ENCODE data around the gene EHD4. TPM values are rescaled to one million over a fixed set of nuclear protein-coding genes. Genes with fewer than 3 reads are reported as not detected.

EHD4 gene
- total RNA-seq, 2 donors from 2014 or later, result 57.6 to 79.9 TPM

GRCh38 chr15:41932101-41932500, 40.3 kb downstream of the EHD4 start:
- Mint-ChIP-seq H3K4me1 (peaks cover 44% of the 10 kb centered on the region), H3K27me3 (no peaks in the 10 kb centered on the region), H3K27ac (no peak overlapping the region), H3K36me3 (ENCODE audit: low read depth) (no peaks in the 10 kb centered on the region), H3K4me3 (peak overlapping the region; percentile 12)
- no peaks in the 10 kb centered on the region for H3K9me3 ChIP-seq (ENCODE audit: control insufficient read depth, low read length, poor library complexity, severe bottlenecking)
- DNase-seq (no peak), ATAC-seq (no peak)

GRCh38 chr15:41930867-41931222, 41.5 kb downstream of the EHD4 start:
- no peaks in the 10 kb centered on the region for H3K9me3 ChIP-seq (ENCODE audit: control insufficient read depth, low read length, poor library complexity, severe bottlenecking)
- Mint-ChIP-seq H3K36me3 (ENCODE audit: low read depth) (peaks cover 5% of the 10 kb centered on the region), H3K4me3 (no peak overlapping the region), H3K27ac (no peak overlapping the region), H3K27me3 (no peaks in the 10 kb centered on the region), H3K4me1 (peaks cover 44% of the 10 kb centered on the region)
- no peak for ATAC-seq
- DNase-seq, result no peak

DNA sequence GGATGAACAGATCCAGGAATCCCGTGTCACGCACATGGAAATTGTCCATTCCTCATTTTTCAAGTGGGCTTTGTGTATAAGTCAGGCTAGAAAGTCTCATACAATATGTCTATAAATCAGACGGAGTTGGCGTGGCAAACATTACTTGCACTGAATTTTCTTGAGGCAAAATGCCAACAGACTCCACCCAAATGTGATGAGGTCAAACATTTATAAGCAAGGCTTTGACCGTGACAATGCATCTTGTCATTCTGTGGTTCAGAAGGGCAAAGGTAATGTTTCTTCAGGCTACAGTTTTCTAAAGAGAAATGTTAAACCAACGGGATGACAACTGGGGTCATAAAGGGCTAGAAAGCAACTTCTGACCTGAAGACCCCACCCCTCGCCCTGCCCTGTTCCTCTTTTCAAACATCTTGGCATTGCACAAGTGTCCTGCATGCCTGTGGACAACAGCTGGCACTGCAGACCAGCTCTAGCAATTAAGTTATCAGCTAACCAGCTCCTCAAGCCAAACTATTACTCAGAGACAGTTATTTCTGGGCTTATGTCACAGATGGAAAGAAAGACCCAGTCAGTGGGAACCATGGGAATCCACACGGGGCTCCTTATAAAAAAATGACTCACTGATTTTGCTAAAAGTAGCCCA, 42.0 kb downstream of the EHD4 start:
- Mint-ChIP-seq H3K4me1 (peaks cover 44% of the 10 kb centered on the region), H3K27ac (no peak overlapping the region), H3K4me3 (no peak overlapping the region), H3K36me3 (ENCODE audit: low read depth) (peaks cover 5% of the 10 kb centered on the region), H3K27me3 (no peaks in the 10 kb centered on the region)
- ATAC-seq (no peak), DNase-seq (no peak)
- no peaks in the 10 kb centered on the region for H3K9me3 ChIP-seq (ENCODE audit: control insufficient read depth, low read length, poor library complexity, severe bottlenecking)

- peak overlapping the region; percentile 57 for H3K4me3 Mint-ChIP-seq
- H3K27ac Mint-ChIP-seq, result peak overlapping the region; percentile 82
- no peaks in the 10 kb centered on the region for H3K9me3 ChIP-seq (ENCODE audit: control insufficient read depth, low read length, poor library complexity, severe bottlenecking)
- ATAC-seq (peak; percentile 49), DNase-seq (no peak)
- peaks cover 5% of the 10 kb centered on the region for H3K36me3 Mint-ChIP-seq (ENCODE audit: low read depth)
- peaks cover 36% of the 10 kb centered on the region for H3K4me1 Mint-ChIP-seq
- no peaks in the 10 kb centered on the region for H3K27me3 Mint-ChIP-seq
These were observed 43.4 kb downstream of the EHD4 start for GRCh38 chr15:41928637-41929620.

GRCh38 chr15:41928100-41928499, 44.3 kb downstream of the EHD4 start:
- H3K36me3 Mint-ChIP-seq (ENCODE audit: low read depth), result peaks cover 5% of the 10 kb centered on the region
- ATAC-seq (no peak), DNase-seq (no peak)
- no peak overlapping the region for H3K4me3 Mint-ChIP-seq
- peaks cover 31% of the 10 kb centered on the region for H3K4me1 Mint-ChIP-seq
- H3K27ac Mint-ChIP-seq, result peak overlapping the region; percentile 82
- no peaks in the 10 kb centered on the region for H3K27me3 Mint-ChIP-seq
- H3K9me3 ChIP-seq (ENCODE audit: control insufficient read depth, low read length, poor library complexity, severe bottlenecking), result no peaks in the 10 kb centered on the region

- no peak overlapping the region for H3K27ac Mint-ChIP-seq
- H3K9me3 ChIP-seq (ENCODE audit: control insufficient read depth, low read length, poor library complexity, severe bottlenecking), result no peaks in the 10 kb centered on the region
- ATAC-seq, result no peak
- no peaks in the 10 kb centered on the region for H3K27me3 Mint-ChIP-seq
- H3K4me1 Mint-ChIP-seq, result peaks cover 33% of the 10 kb centered on the region
- H3K36me3 Mint-ChIP-seq (ENCODE audit: low read depth), result peaks cover 5% of the 10 kb centered on the region
- no peak for DNase-seq
- H3K4me3 Mint-ChIP-seq, result no peak overlapping the region
These were observed 44.8 kb downstream of the EHD4 start for GRCh38 chr15:41927536-41927935.

DNA sequence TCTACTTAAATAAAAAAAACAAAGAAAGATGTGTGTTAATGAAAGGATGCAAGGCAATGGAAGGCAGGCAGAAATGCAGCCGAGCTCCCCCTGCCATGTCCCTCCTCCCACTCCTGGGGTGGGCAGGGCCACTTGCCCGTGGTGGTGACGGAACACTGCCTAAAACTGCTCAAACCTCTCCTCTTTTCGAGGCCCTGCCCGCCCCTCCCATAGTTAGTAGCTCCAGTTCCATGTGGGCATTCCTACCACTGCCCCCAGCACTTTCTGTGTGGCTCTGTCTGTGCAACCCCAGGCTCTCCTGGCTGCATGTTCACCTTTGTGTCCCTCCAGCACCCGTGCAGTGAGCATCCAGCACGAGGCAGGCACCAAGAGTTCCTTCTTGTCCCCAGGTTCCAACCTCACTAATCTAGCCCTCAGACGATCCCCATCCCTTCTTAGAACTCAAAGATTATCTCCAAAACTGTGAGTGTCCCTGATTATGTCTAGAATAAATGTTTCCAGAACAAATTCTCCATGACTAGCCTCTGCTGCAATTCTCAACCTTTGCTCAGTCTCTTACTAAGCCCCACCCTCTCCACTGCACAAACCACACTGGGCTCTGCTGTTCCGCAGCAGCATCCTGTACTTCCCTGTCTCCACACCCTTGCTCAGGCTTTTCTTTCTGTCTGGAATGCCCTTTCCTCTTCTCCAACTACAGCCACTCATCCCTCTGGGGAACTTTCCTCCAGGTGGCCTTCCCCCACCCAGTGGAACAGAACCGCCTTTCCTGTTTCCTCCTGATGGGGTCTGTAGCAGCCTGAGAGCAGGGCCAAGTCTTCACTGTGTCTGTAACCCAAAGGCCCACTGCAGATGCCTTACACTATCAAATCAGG, 45.9 kb downstream of the EHD4 start:
- H3K4me1 Mint-ChIP-seq, result peaks cover 37% of the 10 kb centered on the region
- peaks cover 5% of the 10 kb centered on the region for H3K36me3 Mint-ChIP-seq (ENCODE audit: low read depth)
- no peaks in the 10 kb centered on the region for H3K9me3 ChIP-seq (ENCODE audit: control insufficient read depth, low read length, poor library complexity, severe bottlenecking)
- no peak for DNase-seq
- H3K27ac Mint-ChIP-seq, result peak overlapping the region; percentile 94
- peak overlapping the region; percentile 79 for H3K4me3 Mint-ChIP-seq
- H3K27me3 Mint-ChIP-seq, result no peaks in the 10 kb centered on the region
- ATAC-seq, result peak; percentile 61

- no peak for ATAC-seq
- no peaks in the 10 kb centered on the region for H3K27me3 Mint-ChIP-seq
- H3K27ac Mint-ChIP-seq, result peak overlapping the region; percentile 94
- peaks cover 43% of the 10 kb centered on the region for H3K4me1 Mint-ChIP-seq
- no peaks in the 10 kb centered on the region for H3K9me3 ChIP-seq (ENCODE audit: control insufficient read depth, low read length, poor library complexity, severe bottlenecking)
- peaks cover 5% of the 10 kb centered on the region for H3K36me3 Mint-ChIP-seq (ENCODE audit: low read depth)
- DNase-seq, result no peak
- H3K4me3 Mint-ChIP-seq, result no peak overlapping the region
These were observed 47.2 kb downstream of the EHD4 start for GRCh38 chr15:41925086-41925608.

DNA sequence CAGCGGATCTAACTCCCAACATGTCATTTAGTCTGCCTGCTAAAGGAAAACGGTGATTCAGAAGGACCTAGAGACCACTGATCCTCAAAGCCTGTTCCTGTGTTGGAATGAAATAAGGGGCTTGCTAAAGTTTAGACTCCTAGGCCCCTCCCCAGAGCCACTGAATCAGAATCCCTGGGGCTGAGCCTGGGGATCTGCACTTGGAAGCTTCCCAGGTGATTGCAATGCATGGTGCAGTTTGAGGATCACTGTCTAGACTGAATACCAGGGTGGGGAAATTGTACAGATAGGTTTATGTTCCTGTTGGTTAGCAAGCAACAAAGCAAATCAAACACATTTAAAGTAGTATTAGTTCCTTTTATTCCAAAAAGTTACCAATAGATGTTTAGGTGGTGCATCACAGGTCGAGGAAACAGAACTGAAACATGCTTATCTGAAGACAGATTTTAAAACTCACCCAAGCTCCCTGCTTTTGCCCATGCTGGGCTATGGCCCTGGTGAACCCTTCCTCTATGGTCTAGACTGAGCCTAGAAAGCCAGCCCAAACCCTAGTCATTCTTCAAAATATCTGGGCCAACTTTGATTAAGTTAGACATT, 48.9 kb downstream of the EHD4 start:
- Mint-ChIP-seq H3K36me3 (ENCODE audit: low read depth) (peaks cover 7% of the 10 kb centered on the region), H3K4me1 (peaks cover 42% of the 10 kb centered on the region), H3K27ac (peak overlapping the region; percentile 69), H3K27me3 (no peaks in the 10 kb centered on the region), H3K4me3 (no peak overlapping the region)
- DNase-seq, result no peak
- no peak for ATAC-seq
- no peaks in the 10 kb centered on the region for H3K9me3 ChIP-seq (ENCODE audit: control insufficient read depth, low read length, poor library complexity, severe bottlenecking)

DNA sequence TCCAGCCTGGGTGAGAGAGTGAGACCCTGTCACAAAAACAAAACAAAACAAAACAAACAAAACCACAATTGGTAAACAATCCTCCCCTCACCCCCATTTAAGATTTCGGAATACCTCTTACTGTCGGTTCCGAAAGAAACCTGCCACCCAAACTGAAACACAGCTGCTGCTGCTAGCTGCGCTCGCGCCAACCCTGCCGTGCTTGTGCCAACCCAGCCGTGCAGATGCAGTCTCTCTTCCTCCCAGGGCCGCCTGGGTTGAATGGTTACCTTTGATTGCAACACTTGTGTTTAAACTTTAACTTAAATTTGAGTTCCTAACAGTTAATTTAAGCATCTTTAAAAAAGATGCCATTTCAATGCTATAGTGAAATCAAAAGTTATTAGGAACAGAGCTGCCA, 50.0 kb downstream of the EHD4 start:
- peak overlapping the region; percentile 69 for H3K27ac Mint-ChIP-seq

GRCh38 chr15:41921639-41922038, 50.7 kb downstream of the EHD4 start:
- H3K9me3 ChIP-seq (ENCODE audit: control insufficient read depth, low read length, poor library complexity, severe bottlenecking), result no peaks in the 10 kb centered on the region
- ATAC-seq (no peak), DNase-seq (no peak)
- Mint-ChIP-seq H3K27ac (peak overlapping the region; percentile 71), H3K36me3 (ENCODE audit: low read depth) (peaks cover 7% of the 10 kb centered on the region), H3K4me3 (peak overlapping the region; percentile 28), H3K27me3 (no peaks in the 10 kb centered on the region), H3K4me1 (peaks cover 34% of the 10 kb centered on the region)

More for the DNA sequence above, 50.0 kb downstream of the EHD4 start:
- no peaks in the 10 kb centered on the region for H3K27me3 Mint-ChIP-seq
- H3K4me1 Mint-ChIP-seq, result peaks cover 41% of the 10 kb centered on the region
- no peaks in the 10 kb centered on the region for H3K9me3 ChIP-seq (ENCODE audit: control insufficient read depth, low read length, poor library complexity, severe bottlenecking)
- no peak for DNase-seq
- H3K36me3 Mint-ChIP-seq (ENCODE audit: low read depth), result peaks cover 9% of the 10 kb centered on the region
- ATAC-seq, result no peak
- no peak overlapping the region for H3K4me3 Mint-ChIP-seq

DNA sequence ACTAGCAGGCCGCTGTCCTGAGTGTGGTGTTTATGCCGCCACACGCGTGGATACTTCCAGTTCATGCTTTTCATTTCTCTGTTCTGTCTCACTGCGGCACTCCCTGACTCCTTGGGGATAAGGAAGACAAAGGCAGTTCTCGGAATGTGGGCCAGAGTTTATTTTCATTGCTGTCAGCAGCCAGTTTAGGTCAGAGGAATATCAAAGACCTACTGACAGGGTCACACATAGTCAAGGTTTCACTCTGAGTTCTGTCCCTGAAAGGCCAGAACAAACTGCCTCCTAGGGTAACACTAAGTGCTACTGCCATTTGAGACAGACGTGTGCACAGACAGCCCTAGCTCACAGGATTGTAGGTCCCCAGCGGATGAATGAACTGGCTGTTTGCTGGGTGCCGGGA, 51.2 kb downstream of the EHD4 start:
- DNase-seq (no peak), ATAC-seq (no peak)
- no peaks in the 10 kb centered on the region for H3K27me3 Mint-ChIP-seq
- H3K4me1 Mint-ChIP-seq, result peaks cover 32% of the 10 kb centered on the region
- H3K36me3 Mint-ChIP-seq (ENCODE audit: low read depth), result peaks cover 4% of the 10 kb centered on the region
- H3K27ac Mint-ChIP-seq, result peak overlapping the region; percentile 71
- H3K9me3 ChIP-seq (ENCODE audit: control insufficient read depth, low read length, poor library complexity, severe bottlenecking), result no peaks in the 10 kb centered on the region
- H3K4me3 Mint-ChIP-seq, result peak overlapping the region; percentile 28

Data from T-helper 17 cell (primary cell).